ENCODE measurements around the gene CNDP2.
"Not testable (repeated sequence)": the region's sequence is repeated elsewhere in the genome, so short reads cannot be mapped to it uniquely, and the experiment has no call there.

Gene CNDP2

GRCh38 chr18:74500372-74500771 lies 4.2 kb downstream of the CNDP2 start:
- DNase-seq (ENCODE audit: low read depth in 2 of 2): no peak

GRCh38 chr18:74500774-74501173 lies 4.6 kb downstream of the CNDP2 start:
- DNase-seq (ENCODE audit: low read depth in 2 of 2): not testable (repeated sequence)

- DNase-seq (ENCODE audit: low read depth in 2 of 2): no peak
Measured at GRCh38 chr18:74501386-74501785, 5.2 kb downstream of the CNDP2 start.

GRCh38 chr18:74503137-74503536 lies 7.0 kb downstream of the CNDP2 start:
- no peak for DNase-seq (ENCODE audit: low read depth in 2 of 2)

GRCh38 chr18:74505776-74506175 lies 9.6 kb downstream of the CNDP2 start:
- no peak for DNase-seq (ENCODE audit: low read depth in 2 of 2)

- no peak for DNase-seq (ENCODE audit: low read depth in 2 of 2)
Measured at GRCh38 chr18:74506448-74507084, 10.4 kb downstream of the CNDP2 start.

GRCh38 chr18:74507097-74507881 lies 11.1 kb downstream of the CNDP2 start:
- DNase-seq (ENCODE audit: low read depth in 2 of 2): no peak

DNA sequence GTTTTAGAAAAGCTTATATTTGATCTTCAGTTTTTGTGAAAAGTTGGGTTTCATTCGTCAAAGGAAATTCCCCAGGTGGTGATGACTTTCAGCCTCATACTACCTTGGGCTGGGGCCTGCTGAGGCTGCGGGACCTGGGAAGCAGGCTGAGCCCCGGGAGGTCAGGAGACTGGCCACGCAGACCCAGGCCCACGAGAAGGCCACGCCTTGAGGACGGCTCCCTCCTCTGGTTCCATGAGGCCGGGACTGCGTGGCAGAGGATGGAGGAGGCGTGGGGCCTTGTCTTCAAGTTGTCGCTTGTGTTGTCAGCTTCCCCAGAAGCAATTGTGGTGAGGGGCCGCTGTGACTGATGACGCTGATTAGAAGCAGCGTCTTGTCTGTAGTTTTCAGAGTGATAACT lies 11.8 kb downstream of the CNDP2 start:
- no peak for DNase-seq (ENCODE audit: low read depth in 2 of 2)

DNA sequence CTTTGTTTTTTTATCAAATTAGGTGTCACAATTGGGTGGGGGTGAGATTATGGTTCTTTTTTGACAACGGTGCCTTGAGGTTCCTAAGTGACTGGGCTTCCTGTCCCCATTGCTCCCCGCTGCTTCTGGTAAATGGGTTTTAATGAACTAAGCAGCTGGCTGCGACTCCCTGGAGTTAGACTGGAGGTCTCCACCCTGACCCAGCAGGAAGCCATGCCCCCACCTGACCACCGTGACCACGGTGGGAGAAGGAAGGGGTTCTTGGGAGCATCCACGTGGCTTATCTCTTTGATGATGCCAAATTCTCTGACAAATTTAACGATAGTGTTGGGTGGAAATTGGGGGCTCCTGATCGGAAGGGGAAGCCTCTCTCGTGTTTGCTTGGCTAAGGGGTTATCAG lies 12.2 kb downstream of the CNDP2 start:
- no peak for DNase-seq (ENCODE audit: low read depth in 2 of 2)

- DNase-seq (ENCODE audit: low read depth in 2 of 2): no peak
Measured at GRCh38 chr18:74508821-74509225, 12.7 kb downstream of the CNDP2 start.

DNA sequence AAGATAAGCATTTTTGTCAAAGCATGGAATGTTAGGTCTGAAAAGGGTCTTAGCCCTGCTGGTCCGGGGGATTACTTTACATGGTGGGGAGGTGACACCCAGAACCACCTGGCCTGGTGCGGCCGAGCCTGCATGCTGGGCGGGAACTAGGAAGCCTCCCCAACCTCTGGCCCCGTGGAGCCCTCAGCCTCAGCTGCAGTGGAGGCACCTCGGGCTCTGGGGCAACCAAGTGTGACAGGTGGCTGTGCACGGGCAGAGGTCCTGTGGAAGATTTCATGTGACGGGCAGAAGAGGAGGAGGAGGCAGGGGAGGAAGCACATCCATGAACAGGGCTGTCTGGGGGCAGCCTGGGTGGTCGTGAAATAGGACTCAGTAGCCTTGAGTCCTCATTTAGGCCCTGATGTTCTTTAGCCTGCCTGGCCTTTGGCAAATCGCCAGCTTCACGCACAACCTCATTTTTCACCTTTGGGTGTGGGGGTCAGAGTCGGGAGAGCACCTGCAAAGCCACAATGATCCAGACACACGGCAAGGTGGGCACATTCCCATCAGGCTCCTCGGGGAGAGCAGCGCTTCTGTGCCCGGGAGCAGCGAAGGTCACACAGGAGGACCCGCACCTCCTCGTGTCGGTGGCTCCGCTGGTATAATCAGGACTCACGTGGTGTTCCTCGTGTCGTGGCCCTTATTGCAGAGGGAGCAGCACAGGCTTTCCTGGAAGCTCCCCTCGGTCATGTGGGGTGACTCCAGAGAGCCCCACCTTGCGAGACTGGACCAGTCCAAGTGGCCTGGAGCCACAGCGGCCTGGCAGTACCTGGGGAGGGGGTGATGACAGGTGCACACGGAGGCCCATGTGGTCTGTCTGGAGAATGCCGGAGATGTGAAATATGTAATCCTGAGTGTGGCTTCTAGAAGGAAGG lies 13.9 kb downstream of the CNDP2 start:
- no peak for DNase-seq (ENCODE audit: low read depth in 2 of 2)

DNA sequence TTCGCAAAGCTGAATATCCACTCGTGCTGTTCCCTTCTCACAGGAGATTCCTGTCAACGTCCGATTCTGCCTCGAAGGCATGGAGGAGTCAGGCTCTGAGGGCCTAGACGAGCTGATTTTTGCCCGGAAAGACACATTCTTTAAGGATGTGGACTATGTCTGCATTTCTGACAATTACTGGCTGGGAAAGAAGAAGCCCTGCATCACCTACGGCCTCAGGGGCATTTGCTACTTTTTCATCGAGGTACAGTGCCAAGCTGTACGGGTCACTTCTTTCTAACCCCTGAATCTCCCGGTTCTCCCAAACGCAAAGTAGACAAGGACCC lies 14.6 kb downstream of the CNDP2 start:
- no peak for DNase-seq (ENCODE audit: low read depth in 2 of 2)

DNA sequence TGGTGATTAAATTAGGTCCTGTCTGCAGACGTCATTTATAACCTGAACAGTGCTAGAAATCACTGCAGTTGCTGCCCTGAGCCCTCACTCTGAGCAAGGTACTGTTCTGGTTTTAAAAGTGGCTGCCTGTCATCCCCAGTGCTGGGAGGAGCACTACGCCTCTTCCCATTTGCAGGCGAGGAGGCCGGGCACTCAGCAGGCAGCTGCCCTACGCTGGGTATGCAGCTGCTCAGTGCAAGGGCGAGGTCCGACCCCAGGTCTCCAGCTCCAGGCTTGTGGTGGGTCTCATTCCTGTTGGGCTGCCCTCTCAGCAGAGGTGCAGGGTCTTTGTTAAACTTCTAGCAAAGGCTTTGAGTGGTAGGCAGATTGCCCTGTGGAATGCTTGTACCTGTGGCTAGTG lies 15.7 kb downstream of the CNDP2 start:
- DNase-seq (ENCODE audit: low read depth in 2 of 2): no peak

DNA sequence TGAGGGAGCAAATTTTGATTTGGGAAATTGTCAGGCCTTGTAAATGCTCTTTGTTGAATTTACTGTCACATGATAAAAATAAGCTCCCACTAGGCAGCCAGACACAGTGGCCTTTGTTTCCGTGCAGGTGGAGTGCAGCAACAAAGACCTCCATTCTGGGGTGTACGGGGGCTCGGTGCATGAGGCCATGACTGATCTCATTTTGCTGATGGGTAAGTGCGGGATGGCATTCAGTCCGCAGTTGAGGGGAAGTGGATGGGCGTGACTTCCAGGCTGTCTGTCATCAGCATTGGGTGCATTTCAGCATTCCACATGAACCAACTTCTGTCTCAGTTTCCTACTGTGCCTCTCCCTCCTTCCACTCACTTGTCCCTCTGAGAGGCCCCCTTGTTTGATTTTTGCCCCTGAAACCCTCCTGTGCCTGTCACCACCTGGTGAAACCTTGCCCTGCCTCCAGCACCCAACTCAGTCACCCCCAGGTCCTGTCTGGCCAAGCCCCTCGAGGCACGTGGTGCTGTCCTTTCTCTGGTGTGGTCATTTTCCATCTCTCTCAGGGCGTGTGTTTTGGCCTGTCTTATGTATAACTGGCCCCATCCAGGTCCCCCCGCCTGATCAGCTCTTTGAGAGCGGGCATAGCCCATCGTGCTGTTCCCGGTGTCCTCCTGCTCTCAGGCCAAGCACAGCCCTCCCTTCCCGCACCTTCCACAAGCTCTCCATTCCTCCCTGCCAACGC lies 16.3 kb downstream of the CNDP2 start:
- no peak for DNase-seq (ENCODE audit: low read depth in 2 of 2)

GRCh38 chr18:74513149-74513882 lies 17.2 kb downstream of the CNDP2 start:
- no peak for DNase-seq (ENCODE audit: low read depth in 2 of 2)

DNA sequence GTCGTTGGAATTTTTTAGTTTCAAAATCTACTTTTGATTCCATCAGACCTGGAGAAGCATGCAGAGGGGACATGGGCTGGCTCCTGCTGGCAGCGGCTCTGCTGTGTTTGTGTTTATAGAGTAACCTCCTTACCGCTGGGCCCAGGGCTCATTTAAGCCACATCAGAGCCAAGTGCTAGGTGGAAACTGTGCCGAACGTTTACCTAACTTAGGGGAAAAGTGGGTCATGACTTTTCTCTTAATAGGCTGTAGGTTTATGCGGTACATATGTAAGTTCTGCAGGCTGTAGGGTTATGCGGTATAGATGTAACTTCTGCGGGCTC lies 17.7 kb downstream of the CNDP2 start:
- DNase-seq (ENCODE audit: low read depth in 2 of 2): no peak

DNA sequence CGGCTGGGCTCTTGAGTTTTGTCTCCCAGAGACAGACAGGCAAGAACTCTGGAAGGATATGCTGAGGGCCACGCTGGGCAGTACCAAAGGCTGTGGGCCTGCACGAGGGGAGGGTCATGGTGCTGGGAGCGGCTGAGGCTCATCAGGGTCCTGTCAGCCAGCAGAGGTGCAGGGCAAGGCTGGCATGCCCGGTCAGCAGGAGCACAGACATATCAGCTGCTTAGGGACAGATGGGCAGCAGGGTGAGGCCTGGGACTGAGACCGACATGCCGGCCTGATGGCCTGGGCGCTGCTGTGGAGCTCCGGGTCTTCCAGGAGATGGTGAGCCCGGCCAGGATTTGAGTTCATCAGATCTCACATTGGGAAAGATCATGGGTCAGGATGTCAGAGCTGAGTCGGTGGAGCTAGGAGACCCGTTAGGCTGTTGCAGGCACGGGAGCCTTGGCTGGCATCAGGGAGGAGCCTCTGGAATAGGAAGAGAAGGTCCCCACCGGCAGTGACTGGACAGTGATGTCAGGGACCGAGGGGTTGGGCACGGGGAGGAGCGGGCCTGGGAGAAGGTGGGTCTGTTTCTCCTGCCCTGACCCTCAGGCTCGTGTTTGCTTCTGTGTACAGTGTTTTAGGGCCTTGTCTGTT lies 18.8 kb downstream of the CNDP2 start:
- no peak for DNase-seq (ENCODE audit: low read depth in 2 of 2)

- DNase-seq (ENCODE audit: low read depth in 2 of 2): no peak
Measured at GRCh38 chr18:74515620-74516231, 19.6 kb downstream of the CNDP2 start.

- no peak for DNase-seq (ENCODE audit: low read depth in 2 of 2)
Measured at GRCh38 chr18:74516271-74517235, 20.4 kb downstream of the CNDP2 start.

All from stimulated activated CD8-positive, alpha-beta memory T cell treated with anti-CD3 and anti-CD28 coated beads, Interleukin-15, amount 100 ng/mL, for 48 hours (primary cell).